ENCODE measurements around the gene SMIM45.
"Not testable (repeated sequence)": the region's sequence is repeated elsewhere in the genome, so short reads cannot be mapped to it uniquely, and the experiment has no call there.

The SMIM45 gene

DNA sequence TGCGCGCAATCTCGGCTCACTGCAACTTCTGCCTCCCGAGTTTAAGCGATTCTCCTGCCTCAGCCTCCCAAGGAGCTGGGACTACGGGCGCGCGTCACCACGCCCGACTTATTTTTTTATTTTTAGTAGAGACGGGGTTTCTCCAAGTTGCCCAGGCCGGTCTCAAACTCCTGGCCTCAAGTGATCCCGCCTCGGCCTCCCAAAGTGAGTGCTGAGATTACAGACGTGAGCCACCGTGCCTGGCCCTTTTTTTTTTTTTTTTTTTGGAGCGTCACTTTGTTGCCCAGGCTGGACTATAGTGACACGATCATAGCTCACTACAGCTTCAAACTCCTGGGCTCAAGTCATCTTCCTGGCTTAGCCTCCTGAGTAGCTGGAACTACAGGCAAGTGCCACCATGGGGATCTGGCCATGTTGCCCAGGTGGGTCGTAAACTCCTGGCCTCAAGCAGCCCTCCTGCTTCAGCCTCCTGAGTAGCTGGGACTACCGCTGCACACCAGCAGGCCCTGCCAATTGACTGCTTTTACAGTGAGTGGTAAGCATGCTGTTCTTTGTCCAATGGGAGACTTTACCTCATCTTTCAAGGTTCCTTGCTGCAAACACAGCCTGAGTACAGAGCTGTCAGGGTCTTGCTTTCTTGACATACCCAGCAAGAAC is 4.4 kb upstream of the SMIM45 start:
- Histone ChIP-seq H3K4me3 (no peak overlapping the region), H3K4me1 (ENCODE audit: low read depth) (peaks cover 13% of the 10 kb centered on the region), H3K36me3 (ENCODE audit: low read depth) (no peaks in the 10 kb centered on the region), H3K9me3 (no peaks in the 10 kb centered on the region)
- DNase-seq (no peak), ATAC-seq (no peak)
- intact Hi-C loops (cut with DNase I, micrococcal nuclease), result loop anchor here in 1 of 2 donors (10.0 kb wide), 2 partner anchors 203 to 253 kb away; partner anchors contain the start of gene MEI1
- TF ChIP-seq, protein P1, sequence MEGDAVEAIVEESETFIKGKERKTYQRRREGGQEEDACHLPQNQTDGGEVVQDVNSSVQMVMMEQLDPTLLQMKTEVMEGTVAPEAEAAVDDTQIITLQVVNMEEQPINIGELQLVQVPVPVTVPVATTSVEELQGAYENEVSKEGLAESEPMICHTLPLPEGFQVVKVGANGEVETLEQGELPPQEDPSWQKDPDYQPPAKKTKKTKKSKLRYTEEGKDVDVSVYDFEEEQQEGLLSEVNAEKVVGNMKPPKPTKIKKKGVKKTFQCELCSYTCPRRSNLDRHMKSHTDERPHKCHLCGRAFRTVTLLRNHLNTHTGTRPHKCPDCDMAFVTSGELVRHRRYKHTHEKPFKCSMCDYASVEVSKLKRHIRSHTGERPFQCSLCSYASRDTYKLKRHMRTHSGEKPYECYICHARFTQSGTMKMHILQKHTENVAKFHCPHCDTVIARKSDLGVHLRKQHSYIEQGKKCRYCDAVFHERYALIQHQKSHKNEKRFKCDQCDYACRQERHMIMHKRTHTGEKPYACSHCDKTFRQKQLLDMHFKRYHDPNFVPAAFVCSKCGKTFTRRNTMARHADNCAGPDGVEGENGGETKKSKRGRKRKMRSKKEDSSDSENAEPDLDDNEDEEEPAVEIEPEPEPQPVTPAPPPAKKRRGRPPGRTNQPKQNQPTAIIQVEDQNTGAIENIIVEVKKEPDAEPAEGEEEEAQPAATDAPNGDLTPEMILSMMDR (IDR thresholded peaks at IDR 0.05), result no peak

DNA sequence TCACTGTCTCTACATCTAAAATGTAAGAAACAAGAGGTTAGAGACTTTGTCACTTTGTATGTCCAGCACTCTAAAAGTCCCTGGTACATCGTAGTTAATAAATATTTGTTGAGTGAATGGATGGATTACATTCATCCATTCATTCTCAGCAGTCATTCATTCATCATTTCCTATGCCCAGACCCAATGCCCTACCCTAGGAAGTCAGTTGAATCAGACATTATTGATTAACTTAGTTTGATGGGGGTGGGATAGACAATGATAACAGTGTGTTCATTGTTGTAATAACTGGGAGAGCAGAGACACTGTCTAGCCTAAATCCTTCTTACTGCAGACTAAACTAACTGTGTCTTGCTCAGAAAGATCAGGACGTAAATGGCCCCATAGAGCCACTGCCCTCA is 3.8 kb upstream of the SMIM45 start:
- ATAC-seq (no peak), DNase-seq (no peak)
- no peak overlapping the region for H3K4me3 ChIP-seq
- peaks cover 13% of the 10 kb centered on the region for H3K4me1 ChIP-seq (ENCODE audit: low read depth)
- intact Hi-C loops (cut with DNase I, micrococcal nuclease), result loop anchor here in 1 of 2 donors (10.0 kb wide), 2 partner anchors 203 to 253 kb away; partner anchors contain the start of gene MEI1
- H3K9me3 ChIP-seq, result no peaks in the 10 kb centered on the region
- no peaks in the 10 kb centered on the region for H3K36me3 ChIP-seq (ENCODE audit: low read depth)
- TF ChIP-seq, protein P1 (IDR thresholded peaks at IDR 0.05), result no peak

DNA sequence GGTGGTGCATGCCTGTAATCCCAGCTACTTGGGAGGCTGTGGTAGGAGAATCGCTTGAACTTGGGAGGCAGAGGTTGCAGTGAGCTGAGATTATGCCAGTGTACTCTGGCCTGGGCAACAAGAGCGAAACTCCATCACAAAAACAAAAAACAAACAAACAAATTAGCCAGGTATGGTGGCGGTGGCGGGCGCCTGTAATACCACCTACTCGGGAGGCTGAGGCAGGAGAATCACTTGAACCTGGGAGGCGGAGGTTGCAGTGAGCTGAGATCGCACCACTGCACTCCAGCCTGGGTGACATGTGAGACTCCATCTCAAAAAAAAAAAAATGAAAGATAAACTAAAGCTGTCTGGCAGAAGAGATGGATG is 3.0 kb upstream of the SMIM45 start:
- not testable (repeated sequence) for H3K9me3 ChIP-seq; ATAC-seq; H3K36me3 ChIP-seq (ENCODE audit: low read depth); DNase-seq; H3K4me3 ChIP-seq; H3K4me1 ChIP-seq (ENCODE audit: low read depth)
- intact Hi-C loops (cut with DNase I, micrococcal nuclease), result loop anchor here in 1 of 2 donors (10.0 kb wide), 2 partner anchors 204 to 254 kb away; partner anchors contain the start of gene MEI1

DNA sequence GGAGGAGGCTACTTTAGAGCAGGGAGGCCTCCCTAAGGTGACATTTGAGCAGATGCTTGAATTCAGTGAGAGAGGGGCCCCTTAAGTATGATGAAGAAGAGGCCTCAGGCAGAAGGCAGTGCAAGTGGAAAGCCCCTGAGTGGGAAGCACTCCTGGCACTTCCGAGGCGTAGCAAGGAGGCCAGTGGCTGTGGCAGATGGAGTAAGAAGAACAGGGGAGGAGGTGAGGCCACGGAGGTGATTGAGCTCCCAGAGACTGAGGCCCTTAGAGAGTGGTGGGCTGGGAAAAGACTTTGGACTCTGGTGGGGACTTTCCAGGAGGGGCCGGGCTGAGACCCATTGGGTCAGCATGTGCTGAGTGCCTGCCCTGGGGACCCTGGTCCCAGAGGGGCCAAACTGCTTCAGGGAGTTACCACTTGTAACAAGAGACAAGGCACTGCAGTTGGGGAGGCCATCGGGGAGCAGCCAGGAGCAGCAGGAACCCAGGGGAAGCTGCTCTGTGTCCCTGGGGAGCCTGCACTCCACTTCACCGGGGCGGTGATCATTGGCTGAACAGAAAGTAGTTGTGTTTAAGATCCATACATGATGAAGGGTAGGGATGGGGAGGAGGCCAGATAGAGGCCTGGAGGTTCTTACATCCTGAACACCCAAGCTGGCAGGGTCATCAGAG is 2.5 kb upstream of the SMIM45 start:
- intact Hi-C loops (cut with DNase I, micrococcal nuclease), result loop anchor here in 1 of 2 donors (10.0 kb wide), 2 partner anchors 205 to 255 kb away; partner anchors contain the start of gene MEI1
- Histone ChIP-seq H3K9me3 (no peaks in the 10 kb centered on the region), H3K36me3 (ENCODE audit: low read depth) (no peaks in the 10 kb centered on the region), H3K4me1 (ENCODE audit: low read depth) (peaks cover 3% of the 10 kb centered on the region), H3K4me3 (no peak overlapping the region)
- TF ChIP-seq, protein P1 (IDR thresholded peaks at IDR 0.05), result no peak
- ATAC-seq (no peak), DNase-seq (no peak)

GRCh38 chr22:41952713-41953112 is 763 bp downstream of the SMIM45 start:
- intact Hi-C loops (cut with DNase I, micrococcal nuclease), result no loop called here
- no peaks in the 10 kb centered on the region for H3K36me3 ChIP-seq (ENCODE audit: low read depth)
- ATAC-seq (no peak), DNase-seq (no peak)
- no peak overlapping the region for H3K4me3 ChIP-seq
- no peaks in the 10 kb centered on the region for H3K9me3 ChIP-seq
- TF ChIP-seq, protein P1 (IDR thresholded peaks at IDR 0.05), result no peak
- no peaks in the 10 kb centered on the region for H3K4me1 ChIP-seq (ENCODE audit: low read depth)

DNA sequence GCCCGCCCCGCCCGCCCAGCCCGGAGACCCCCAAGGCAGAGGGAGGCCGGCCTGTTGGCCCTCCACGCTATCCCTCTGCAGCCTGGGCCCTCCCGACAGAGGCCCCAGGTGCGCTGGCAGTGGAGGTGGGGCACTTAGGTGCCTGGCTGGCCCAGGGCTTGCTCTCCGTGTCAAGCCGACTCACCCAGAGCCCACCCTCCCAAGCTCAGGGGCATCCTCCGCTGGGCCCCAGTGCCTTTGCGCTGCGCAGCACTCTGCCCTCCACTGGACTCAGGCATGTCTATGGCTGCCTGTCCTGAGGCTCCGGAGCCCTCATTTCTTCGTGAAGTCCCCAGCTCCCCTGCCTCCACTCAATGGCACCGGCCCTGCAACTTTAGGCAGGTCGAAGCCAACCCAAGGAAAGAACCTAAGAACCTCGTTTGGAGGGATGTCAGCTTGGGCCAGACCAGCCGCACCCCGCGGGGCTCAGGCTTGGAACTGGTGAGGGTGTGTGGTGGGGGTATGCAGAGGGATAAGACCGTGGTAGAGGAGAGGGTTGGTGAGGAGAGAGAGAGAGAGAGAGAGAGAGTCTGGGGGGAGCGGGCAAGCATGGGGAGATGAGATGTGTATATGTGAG is 6.1 kb downstream of the SMIM45 start:
- ATAC-seq (peak; percentile 65), DNase-seq (peak in 1 of 3 donors; percentile 39)
- no peaks in the 10 kb centered on the region for H3K4me1 ChIP-seq (ENCODE audit: low read depth)
- intact Hi-C loops (cut with DNase I, micrococcal nuclease), result no loop called here
- H3K4me3 ChIP-seq, result no peak overlapping the region
- TF ChIP-seq, protein P1 (IDR thresholded peaks at IDR 0.05), result peak; percentile 22
- no peaks in the 10 kb centered on the region for H3K36me3 ChIP-seq (ENCODE audit: low read depth)
- no peaks in the 10 kb centered on the region for H3K9me3 ChIP-seq
